ENCODE data around the gene GATAD2A. TPM values are rescaled to one million over a fixed set of nuclear protein-coding genes. Genes with fewer than 3 reads are reported as not detected.
"Not testable (repeated sequence)": the region's sequence is repeated elsewhere in the genome, so short reads cannot be mapped to it uniquely, and the experiment has no call there.

Gene GATAD2A
- total RNA-seq, 1 experiment from 2014 or later: 96.7 TPM

- DNase-seq (ENCODE audit: low spot score): no peak
Measured at GRCh38 chr19:19445911-19446361, 40.5 kb downstream of the GATAD2A start.

- DNase-seq (ENCODE audit: low spot score): no peak
Measured at GRCh38 chr19:19446655-19447437, 41.4 kb downstream of the GATAD2A start.

GRCh38 chr19:19447536-19448237 lies 42.2 kb downstream of the GATAD2A start:
- no peak for DNase-seq (ENCODE audit: low spot score)

- no peak for DNase-seq (ENCODE audit: low spot score)
Measured at GRCh38 chr19:19448238-19448544, 42.7 kb downstream of the GATAD2A start.

- no peak for DNase-seq (ENCODE audit: low spot score)
Measured at GRCh38 chr19:19451429-19452242, 46.2 kb downstream of the GATAD2A start.

- no peak for DNase-seq (ENCODE audit: low spot score)
Measured at GRCh38 chr19:19452243-19453124, 47.0 kb downstream of the GATAD2A start.

GRCh38 chr19:19453125-19453454 lies 47.6 kb downstream of the GATAD2A start:
- no peak for DNase-seq (ENCODE audit: low spot score)

- DNase-seq (ENCODE audit: low spot score): not testable (repeated sequence)
Measured at GRCh38 chr19:19455166-19455919, 49.9 kb downstream of the GATAD2A start.

- DNase-seq (ENCODE audit: low spot score): no peak
Measured at GRCh38 chr19:19457671-19458070, 52.2 kb downstream of the GATAD2A start.

GRCh38 chr19:19458110-19458816 lies 52.8 kb downstream of the GATAD2A start:
- no peak for DNase-seq (ENCODE audit: low spot score)

- DNase-seq (ENCODE audit: low spot score): no peak
Measured at GRCh38 chr19:19459073-19459472, 53.6 kb downstream of the GATAD2A start.

GRCh38 chr19:19459707-19460251 lies 54.3 kb downstream of the GATAD2A start:
- DNase-seq (ENCODE audit: low spot score): no peak

- DNase-seq (ENCODE audit: low spot score): no peak
Measured at GRCh38 chr19:19460258-19460731, 54.8 kb downstream of the GATAD2A start.

GRCh38 chr19:19460761-19461265 lies 55.3 kb downstream of the GATAD2A start:
- DNase-seq (ENCODE audit: low spot score): no peak

GRCh38 chr19:19461306-19461670 lies 55.8 kb downstream of the GATAD2A start:
- DNase-seq (ENCODE audit: low spot score): no peak

GRCh38 chr19:19461671-19462622 lies 56.5 kb downstream of the GATAD2A start:
- DNase-seq (ENCODE audit: low spot score): peak; percentile 53

GRCh38 chr19:19463348-19464117 lies 58.1 kb downstream of the GATAD2A start:
- no peak for DNase-seq (ENCODE audit: low spot score)

Data from HT-29 (cell line).